CD4-positive, alpha-beta T cell treated with Interleukin-4 for 4 hours (primary cell): ENCODE measurements around the gene ZBTB46.
"Not testable (repeated sequence)": the region's sequence is repeated elsewhere in the genome, so short reads cannot be mapped to it uniquely, and the experiment has no call there.

ENCODE experiments used
- DNase-seq: peaks from one replicate; pipeline ENCODE4 v3.0.0-alpha.2; 2020

The ZBTB46 gene

GRCh38 chr20:63857764-63858392, 26.8 kb upstream of the ZBTB46 start:
- no peak for DNase-seq

- no peak for DNase-seq
Measured at GRCh38 chr20:63856098-63856511, 25.0 kb upstream of the ZBTB46 start.

GRCh38 chr20:63855363-63856097, 24.5 kb upstream of the ZBTB46 start:
- DNase-seq = no peak

GRCh38 chr20:63854766-63855362, 23.8 kb upstream of the ZBTB46 start:
- DNase-seq = no peak

DNA sequence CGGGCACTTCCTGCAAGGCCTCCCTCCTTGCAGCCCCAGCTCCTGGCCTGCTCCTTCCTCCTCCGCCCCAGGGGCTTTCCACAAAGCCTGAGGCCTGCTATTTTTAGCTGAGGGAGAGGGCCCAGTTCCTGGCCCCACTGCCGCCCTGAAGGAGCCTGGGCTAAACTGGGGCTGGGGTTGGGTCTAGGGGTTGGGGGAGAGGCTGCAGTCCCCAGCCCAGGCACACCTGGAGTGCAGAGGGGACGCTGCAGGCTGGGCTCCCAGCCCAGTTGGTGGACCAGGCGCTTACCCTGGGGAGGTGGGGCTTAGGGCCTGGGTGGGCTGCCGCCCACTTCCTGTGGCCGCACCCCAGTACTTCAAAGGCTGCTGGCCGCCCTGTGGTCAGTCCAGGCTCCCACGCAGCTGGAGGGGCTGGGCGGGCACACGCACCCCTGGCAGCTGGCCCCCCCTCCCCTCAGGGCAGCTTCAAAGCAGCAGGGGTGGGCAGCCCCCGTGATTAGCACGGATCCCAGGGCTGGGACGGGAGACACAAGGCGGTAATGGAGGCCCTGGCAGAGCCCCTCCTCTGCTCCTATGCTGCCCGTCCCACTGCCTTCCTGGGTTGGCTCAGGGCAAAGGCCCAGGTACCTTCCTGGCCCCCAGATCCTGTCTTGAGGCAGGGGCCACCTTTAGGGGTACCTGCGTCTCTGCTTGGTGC, 23.2 kb upstream of the ZBTB46 start:
- no peak for DNase-seq

- not testable (repeated sequence) for DNase-seq
Measured at GRCh38 chr20:63853733-63854068, 22.6 kb upstream of the ZBTB46 start.

GRCh38 chr20:63851548-63851943, 20.5 kb upstream of the ZBTB46 start:
- DNase-seq = not testable (repeated sequence)

GRCh38 chr20:63850689-63851547, 19.9 kb upstream of the ZBTB46 start:
- DNase-seq = no peak

GRCh38 chr20:63848003-63848911, 17.2 kb upstream of the ZBTB46 start:
- DNase-seq = no peak

- no peak for DNase-seq
Measured at GRCh38 chr20:63847237-63848002, 16.4 kb upstream of the ZBTB46 start.

DNA sequence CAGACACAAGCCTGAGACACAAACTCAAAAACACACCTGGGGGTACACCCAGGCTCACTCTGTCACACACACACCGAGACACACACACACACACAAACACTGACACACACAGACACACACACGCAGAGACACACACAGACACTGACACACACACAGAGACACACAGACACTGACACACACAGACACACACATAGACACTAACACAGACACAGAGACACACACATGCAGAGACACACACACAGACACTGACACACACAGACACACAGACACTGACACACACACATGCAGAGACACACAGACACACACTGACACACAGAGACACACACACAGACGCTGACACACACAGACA, 15.8 kb upstream of the ZBTB46 start:
- no peak for DNase-seq

DNA sequence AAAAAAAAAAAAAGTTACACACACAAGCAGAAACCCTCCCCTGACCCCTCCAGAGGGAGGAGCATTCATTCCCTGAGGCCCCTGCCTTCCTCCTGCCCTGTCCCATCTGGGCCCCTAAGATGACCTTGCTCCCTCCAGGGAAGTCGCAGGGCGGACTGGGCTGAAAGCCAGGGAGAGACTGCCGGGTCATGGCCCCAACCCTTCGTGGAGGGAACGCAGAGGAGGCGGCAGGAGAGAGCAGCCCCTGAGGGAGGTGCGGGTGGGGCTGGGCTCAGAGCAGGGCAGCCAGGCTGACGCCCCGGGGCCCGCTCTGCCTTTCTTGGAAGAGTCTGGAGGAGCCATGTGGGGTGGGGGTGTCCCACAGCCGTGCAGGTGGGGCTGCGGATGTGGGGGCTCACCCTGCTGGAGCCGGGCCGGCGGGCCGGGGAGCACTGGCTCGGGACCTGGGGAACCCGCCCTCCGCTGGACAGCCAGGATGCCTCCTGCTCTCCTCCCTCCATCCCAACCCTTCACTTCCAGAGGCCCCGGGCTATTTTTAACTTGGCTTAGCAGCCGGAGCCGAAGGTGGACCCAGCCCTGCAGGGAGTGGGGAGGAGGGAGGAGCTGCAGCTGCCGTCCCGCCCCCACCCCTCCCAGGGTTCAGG, 15.2 kb upstream of the ZBTB46 start:
- DNase-seq = no peak

DNA sequence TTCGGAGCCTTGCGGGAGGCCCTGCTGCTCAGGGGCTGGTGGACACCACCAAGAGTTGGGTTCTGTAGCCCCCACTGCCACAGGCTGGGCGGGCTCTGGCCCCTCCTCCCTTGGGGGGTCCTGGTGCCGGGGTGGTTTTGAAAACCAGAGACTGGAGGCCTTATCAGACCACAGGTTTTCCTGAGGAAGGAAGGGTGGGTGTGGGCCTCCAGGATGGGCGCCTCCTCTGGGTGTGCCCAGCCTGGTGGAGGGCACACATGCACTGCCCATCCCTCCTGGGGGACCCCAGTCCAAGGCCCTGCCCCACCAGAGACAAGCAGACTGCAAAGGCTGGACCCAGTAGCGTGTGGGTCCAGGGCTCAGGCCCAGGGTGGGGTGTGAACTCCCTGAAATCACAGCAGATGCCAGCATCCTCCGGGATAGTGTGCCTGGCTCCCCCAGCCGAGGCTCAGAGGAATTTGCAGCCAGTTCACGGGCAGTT, 13.5 kb upstream of the ZBTB46 start:
- no peak for DNase-seq

DNA sequence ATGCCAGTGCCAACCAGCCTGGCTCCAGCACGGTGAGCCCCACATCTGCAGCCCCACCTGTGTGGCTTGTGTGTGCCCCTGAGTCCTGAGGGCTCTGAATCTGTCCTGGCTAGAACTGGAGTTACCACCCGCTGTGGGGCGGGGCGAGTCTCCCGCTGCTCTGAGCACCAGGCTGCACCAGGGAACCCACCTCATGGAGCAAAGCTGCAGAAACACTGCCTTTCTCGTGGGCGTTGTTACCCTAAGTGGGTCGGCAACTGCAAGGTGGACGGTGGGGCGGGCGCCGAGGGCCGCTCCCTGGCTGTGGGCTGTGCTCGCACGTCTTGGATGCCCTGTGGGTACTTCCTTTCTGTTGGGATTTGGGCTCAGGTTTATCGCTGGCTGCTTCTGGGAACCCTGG, 12.7 kb upstream of the ZBTB46 start:
- DNase-seq = no peak

DNA sequence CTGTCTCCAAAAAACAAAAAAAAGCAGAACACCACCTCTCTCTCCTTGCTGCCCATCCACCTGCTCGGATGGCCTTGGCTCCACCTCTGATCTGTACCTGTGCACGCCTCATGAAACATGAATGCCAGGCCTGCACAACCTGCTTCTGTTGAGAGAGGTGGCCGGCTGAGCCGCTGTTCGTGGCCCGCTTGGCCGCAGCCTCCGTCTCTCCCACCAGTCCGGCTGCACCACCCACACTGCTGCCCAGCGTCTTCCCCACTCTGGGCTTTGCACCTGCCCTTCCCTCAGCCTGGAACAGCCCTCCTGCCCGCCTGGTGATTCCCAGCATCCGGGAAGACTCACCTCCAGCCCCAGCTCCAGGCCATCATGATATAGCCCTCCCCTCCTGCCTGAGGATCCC, 12.2 kb upstream of the ZBTB46 start:
- DNase-seq = no peak

DNA sequence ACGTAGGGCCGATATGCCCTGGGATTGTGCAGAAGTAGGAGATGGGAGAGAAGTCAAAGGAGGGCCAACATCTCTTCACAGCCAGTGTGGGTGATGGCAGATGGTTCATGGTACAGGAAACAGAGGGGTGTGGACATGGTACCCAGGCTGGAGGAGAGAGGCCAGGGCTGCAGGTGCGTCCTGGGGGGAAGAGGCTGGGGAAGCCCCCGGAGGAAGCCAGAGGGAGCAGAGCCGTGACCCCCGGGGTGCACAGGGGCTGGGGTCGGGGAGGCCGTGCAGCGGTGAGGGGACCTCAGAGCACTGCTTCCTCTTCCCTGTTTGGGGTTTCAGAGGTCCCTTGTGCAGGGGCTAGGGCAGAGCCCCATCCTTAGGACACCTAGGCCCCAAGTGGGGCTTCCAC, 11.2 kb upstream of the ZBTB46 start:
- DNase-seq = no peak

GRCh38 chr20:63840405-63840828, 9.4 kb upstream of the ZBTB46 start:
- DNase-seq = no peak

DNA sequence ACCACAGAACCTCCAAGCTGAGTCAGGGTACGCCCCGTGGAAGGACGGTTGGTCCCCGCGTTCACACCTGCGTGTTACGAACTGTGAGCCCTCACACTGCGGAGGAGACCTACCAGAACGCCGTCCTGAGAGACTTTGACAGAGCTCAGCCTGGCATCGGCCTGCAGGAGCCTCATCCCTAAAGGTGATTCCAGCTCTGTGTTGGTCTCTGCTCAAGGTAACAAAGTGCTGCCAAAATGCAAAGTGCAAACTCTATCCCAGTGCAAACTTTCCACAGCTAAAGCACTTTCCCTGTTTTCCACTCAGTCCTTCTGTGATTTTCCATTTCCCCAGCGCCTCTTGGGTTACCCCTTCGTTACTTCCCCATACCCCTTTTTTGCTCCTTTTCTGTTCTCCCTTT, 8.6 kb upstream of the ZBTB46 start:
- no peak for DNase-seq

GRCh38 chr20:63837479-63837878, 6.4 kb upstream of the ZBTB46 start:
- DNase-seq = no peak
